ENCODE data around the gene PSTK.
A peak's percentile ranks its signal among the peaks of the same experiment; 100 is the strongest.

Gene PSTK

DNA sequence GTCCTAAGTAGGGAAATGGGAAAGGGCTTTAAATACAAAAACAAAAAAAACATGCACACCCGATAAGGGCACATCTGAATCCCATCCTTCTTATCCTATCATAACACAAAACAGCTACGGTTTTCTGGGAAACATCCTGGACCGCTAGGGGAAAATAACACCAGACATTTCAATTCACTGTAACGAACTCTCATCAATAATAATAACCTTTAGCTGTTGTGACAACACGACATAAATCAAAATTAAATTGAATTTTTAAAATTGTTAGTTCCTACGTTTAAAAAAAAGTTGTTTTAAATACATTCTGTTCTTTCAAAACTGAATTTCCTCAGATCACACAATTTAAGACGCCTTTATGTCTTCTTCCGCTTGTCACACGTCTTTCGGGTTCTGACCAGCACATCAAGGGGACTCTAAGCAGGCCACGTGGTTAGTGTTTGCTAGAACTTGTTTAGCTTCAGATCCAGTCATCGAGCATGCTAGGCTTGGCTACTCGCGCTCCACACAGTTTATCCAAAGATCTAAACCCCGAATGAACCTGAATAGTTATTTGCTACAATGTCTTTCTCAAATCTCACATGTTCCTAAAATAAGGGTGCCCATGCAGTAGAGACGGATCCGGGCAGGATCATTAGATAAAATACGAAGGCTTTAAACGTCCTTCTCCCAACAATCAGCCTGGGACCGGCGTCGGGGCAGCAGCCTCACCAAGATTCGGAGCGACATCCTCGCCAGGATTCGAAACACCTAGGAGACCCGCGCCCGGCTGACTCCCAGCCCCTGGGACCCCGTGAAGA lies 27.6 kb downstream of the PSTK start:
- TF ChIP-seq, protein P1, sequence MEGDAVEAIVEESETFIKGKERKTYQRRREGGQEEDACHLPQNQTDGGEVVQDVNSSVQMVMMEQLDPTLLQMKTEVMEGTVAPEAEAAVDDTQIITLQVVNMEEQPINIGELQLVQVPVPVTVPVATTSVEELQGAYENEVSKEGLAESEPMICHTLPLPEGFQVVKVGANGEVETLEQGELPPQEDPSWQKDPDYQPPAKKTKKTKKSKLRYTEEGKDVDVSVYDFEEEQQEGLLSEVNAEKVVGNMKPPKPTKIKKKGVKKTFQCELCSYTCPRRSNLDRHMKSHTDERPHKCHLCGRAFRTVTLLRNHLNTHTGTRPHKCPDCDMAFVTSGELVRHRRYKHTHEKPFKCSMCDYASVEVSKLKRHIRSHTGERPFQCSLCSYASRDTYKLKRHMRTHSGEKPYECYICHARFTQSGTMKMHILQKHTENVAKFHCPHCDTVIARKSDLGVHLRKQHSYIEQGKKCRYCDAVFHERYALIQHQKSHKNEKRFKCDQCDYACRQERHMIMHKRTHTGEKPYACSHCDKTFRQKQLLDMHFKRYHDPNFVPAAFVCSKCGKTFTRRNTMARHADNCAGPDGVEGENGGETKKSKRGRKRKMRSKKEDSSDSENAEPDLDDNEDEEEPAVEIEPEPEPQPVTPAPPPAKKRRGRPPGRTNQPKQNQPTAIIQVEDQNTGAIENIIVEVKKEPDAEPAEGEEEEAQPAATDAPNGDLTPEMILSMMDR (IDR thresholded peaks at IDR 0.05; ENCODE audit: low read depth, low read length, missing control alignments): no peak
- no peak for DNase-seq (ENCODE audit: low read depth)
- peak overlapping the region; percentile 80 for H3K4me3 ChIP-seq (ENCODE audit: low read depth, low read length)
- in situ Hi-C loops (cut with HindIII; ENCODE audit: low sequenced_read_pairs): no loop called here

DNA sequence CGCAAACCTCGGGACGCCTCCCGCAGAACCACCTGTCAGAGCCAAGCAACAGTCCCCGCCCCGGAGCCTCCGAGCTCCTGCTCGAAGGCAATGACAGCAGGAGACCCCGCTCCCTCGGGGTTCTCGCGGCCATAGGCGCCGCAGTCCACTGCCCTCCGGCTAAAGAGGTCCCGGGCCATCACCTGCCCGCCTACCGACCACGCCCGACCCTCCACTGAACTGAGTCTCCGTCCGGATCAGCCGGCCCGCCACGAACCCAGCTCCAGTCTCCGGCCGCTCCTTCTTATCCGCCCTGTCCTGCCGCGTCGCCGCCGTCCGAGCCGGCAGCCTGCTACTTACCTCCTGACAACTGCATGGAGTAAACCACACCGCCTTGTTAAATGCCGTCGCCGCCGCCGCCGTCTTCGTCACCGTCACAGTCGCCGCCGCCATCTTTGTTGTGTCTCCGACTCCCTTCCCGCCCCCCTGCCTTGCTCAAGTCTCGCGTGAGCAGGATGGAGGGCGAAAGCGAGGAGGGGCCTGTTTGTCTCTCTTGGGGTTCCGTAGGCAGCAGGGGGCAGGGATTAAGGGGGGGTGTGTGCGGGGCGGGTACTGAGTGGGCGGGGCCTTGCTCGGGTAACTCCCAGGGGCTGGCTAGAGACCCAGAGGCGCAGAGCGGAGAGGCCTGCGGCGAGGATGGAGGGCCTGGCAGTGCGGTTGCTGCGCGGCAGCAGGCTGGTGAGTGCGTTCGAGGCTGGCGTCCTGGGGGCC lies 28.3 kb downstream of the PSTK start, which contains the start of the genes ACADSB and IKZF5:
Gene ACADSB (plus strand): TSS at position 652 of the 750 bp plus-strand sequence. CDS start 24 bp downstream, at position 676.
Gene IKZF5 (minus strand): TSS at position 441 of the 750 bp plus-strand sequence. CDS start 10,170 bp downstream, outside the sequence.
- H3K4me3 ChIP-seq (ENCODE audit: low read depth, low read length): peak within 1 kb of the TSS; percentile 80
- TF ChIP-seq, protein P1 (IDR thresholded peaks at IDR 0.05; ENCODE audit: low read depth, low read length, missing control alignments): no peak
- DNase-seq (ENCODE audit: low read depth): peak; percentile 94
- in situ Hi-C loops (cut with HindIII; ENCODE audit: low sequenced_read_pairs): no loop called here

DNA sequence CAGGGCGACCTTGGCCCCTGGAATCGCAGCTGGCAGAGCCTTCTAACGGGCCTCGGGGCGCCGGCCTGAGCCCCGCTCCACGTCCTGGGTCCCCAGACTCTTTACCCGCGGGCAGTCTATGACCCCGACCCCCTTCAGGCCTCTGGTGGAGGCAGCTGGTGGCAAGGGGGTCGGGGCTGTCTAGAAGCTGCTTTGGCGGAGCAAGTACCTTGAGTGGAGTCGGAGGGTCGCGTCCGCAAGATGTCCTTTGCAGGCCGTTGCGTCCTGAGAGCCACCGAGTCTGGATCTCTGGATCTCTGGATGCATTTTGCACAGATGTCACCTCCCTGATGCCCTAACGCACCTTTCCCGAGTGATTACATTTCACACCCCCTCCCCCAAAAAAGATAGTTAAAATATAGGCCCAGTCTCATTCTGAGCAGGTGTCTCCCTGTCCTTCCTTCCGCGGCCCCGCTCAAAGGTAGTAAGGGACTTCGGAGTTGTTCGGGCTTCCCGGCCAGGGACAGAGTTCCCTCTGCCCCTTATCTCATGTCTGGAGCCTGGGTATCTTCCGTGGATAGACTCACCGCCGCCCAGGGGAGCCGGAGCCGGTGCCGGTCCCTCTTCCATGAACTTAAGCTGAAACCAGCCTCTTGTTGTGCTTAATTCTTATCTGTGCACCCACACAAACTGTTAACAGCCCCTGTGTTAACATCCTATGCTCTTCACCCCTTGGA lies 29.1 kb downstream of the PSTK start:
- in situ Hi-C loops (cut with HindIII; ENCODE audit: low sequenced_read_pairs): no loop called here
- H3K4me3 ChIP-seq (ENCODE audit: low read depth, low read length): peak overlapping the region; percentile 80
- DNase-seq (ENCODE audit: low read depth): no peak
- TF ChIP-seq, protein P1 (IDR thresholded peaks at IDR 0.05; ENCODE audit: low read depth, low read length, missing control alignments): no peak

DNA sequence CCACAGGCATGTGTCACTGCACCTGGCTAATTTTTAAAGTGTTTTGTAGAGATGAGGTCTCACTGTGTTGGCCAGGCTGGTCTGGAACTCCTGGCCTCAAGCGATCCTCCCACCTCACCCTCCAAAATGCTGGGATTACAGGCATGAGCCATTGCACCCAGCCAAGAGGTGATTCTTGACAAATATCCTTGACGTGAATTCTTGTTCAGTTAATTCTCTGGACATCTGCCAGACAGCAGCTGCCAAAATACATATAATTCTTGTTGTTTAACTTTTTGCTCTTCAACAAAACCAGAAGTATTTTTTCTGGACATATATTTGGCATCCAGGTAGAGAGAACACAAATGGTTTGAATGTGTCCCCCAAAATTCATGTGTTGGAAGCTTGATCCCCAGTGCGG lies 31.8 kb downstream of the PSTK start:
- in situ Hi-C loops (cut with HindIII; ENCODE audit: low sequenced_read_pairs): no loop called here
- TF ChIP-seq, protein P1 (IDR thresholded peaks at IDR 0.05; ENCODE audit: low read depth, low read length, missing control alignments): no peak
- H3K4me3 ChIP-seq (ENCODE audit: low read depth, low read length): no peak overlapping the region
- no peak for DNase-seq (ENCODE audit: low read depth)

DNA sequence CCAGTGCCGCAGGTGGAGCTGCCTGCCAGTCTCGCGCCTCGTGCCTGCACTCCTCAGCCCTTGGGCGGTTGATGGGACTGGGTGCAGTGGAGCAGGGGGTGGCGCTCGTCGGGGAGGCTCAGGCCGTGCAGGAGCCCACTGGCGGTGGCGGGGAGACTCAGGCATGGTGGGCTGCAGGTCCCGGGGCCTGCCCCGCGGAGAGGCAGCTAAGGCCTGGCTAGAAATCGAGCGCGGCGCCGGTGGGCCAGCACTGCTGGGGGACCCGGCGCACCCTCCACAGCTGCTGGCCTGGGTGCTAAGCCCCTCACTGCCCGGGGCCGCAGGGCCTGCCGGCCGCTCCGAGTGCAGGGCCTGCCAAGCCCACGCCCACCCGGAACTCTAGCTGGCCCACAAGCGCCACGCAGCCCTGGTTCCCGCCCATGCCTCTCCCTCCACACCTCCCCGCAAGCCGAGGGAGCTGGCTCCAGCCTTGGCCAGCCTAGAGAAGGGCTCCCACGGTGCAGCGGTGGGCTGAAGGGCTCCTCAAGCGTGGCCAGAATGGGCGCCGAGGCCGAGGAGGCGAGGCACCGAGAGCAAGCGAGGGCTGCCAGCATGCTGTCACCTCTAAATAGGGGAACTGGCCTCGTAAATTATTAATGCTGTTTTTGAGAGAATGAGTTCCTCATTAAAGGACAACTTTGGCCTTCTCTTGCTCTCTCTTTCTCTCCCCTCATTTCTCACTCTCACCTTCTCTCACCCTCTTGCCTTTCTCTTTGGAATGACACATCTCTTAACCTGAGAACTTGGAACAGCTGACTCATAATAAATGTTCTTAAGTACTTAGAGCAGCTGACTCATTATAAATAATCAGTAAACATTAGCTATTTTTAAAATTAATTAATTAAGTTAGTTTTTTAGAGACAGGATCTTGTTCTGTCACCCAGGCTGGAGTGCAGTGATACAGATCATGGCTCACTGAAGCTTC lies 33.5 kb downstream of the PSTK start:
- no peak for DNase-seq (ENCODE audit: low read depth)
- in situ Hi-C loops (cut with HindIII; ENCODE audit: low sequenced_read_pairs): no loop called here
- TF ChIP-seq, protein P1 (IDR thresholded peaks at IDR 0.05; ENCODE audit: low read depth, low read length, missing control alignments): no peak
- no peak overlapping the region for H3K4me3 ChIP-seq (ENCODE audit: low read depth, low read length)
